ENCODE data around the gene ITGA7.

Gene ITGA7

GRCh38 chr12:55666508-55666907 is 41.2 kb downstream of the ITGA7 start:
- POLR2A ChIA-PET = no interaction called here
- TF ChIP-seq HDGF (IDR thresholded peaks at IDR 0.05; ENCODE audit: borderline replicate concordance) (no peak), ZNF384 (IDR thresholded peaks at IDR 0.05) (no peak), LEF1 (IDR thresholded peaks at IDR 0.05; ENCODE audit: borderline replicate concordance) (no peak), FOXK2 (IDR thresholded peaks at IDR 0.05) (no peak), ELF4 (IDR thresholded peaks at IDR 0.05) (no peak), FOXM1 (IDR thresholded peaks at IDR 0.05; ENCODE audit: borderline replicate concordance) (no peak), CTBP1 (IDR thresholded peaks at IDR 0.05; ENCODE audit: borderline replicate concordance) (no peak), TARDBP (IDR thresholded peaks at IDR 0.05) (no peak), PKNOX1 (IDR thresholded peaks at IDR 0.05) (no peak), FOXA1 (IDR thresholded peaks at IDR 0.05) (no peak), NFRKB (IDR thresholded peaks at IDR 0.05) (no peak), SUZ12 (IDR thresholded peaks at IDR 0.05) (no peak), BHLHE40 (IDR thresholded peaks at IDR 0.05; ENCODE audit: borderline replicate concordance) (no peak), L3MBTL2 (conservative IDR thresholded peaks at IDR 0.05) (no peak), SP1 (IDR thresholded peaks at IDR 0.05) (no peak), ARNT (IDR thresholded peaks at IDR 0.05) (no peak)
- no peak for DNase-seq (ENCODE audit: extremely low spot score)
- CTCF ChIA-PET = interaction anchor here (0.7 to 1.0 kb wide), 3 partner anchors 10 to 273 kb away, joined by 3 to 5 read pairs (median 3); no protein-coding TSS in a partner anchor

- ChIA-PET POLR2A (no interaction called here), CTCF (interaction anchor here (1.1 kb wide), 1 partner anchor 17 kb away, joined by 3 read pairs; a partner anchor contains a TSS)
- no peak for DNase-seq (ENCODE audit: extremely low spot score)
Observed at GRCh38 chr12:55664826-55665225, 42.9 kb downstream of the ITGA7 start.

GRCh38 chr12:55663391-55663790 is 44.3 kb downstream of the ITGA7 start:
- TF ChIP-seq NFRKB (IDR thresholded peaks at IDR 0.05) (no peak), SUZ12 (IDR thresholded peaks at IDR 0.05) (no peak), FOXA1 (IDR thresholded peaks at IDR 0.05) (no peak), FOXM1 (IDR thresholded peaks at IDR 0.05; ENCODE audit: borderline replicate concordance) (no peak), FOXK2 (IDR thresholded peaks at IDR 0.05) (no peak), ZNF384 (IDR thresholded peaks at IDR 0.05) (no peak), BHLHE40 (IDR thresholded peaks at IDR 0.05; ENCODE audit: borderline replicate concordance) (no peak), TARDBP (IDR thresholded peaks at IDR 0.05) (no peak), SP1 (IDR thresholded peaks at IDR 0.05) (no peak), PKNOX1 (IDR thresholded peaks at IDR 0.05) (no peak), HDGF (IDR thresholded peaks at IDR 0.05; ENCODE audit: borderline replicate concordance) (no peak), CTBP1 (IDR thresholded peaks at IDR 0.05; ENCODE audit: borderline replicate concordance) (no peak), LEF1 (IDR thresholded peaks at IDR 0.05; ENCODE audit: borderline replicate concordance) (no peak), ARNT (IDR thresholded peaks at IDR 0.05) (no peak)
- ChIA-PET CTCF (no interaction called here), POLR2A (no interaction called here)
- DNase-seq (ENCODE audit: extremely low spot score) = no peak

More at GRCh38 chr12:55664826-55665225, 42.9 kb downstream of the ITGA7 start:
- TF ChIP-seq BHLHE40 (IDR thresholded peaks at IDR 0.05; ENCODE audit: borderline replicate concordance) (no peak), NFRKB (IDR thresholded peaks at IDR 0.05) (no peak)

- DNase-seq (ENCODE audit: extremely low spot score) = no peak
- TF ChIP-seq ARNT (IDR thresholded peaks at IDR 0.05) = no peak
- TF ChIP-seq BHLHE40 (IDR thresholded peaks at IDR 0.05; ENCODE audit: borderline replicate concordance) = no peak
- no peak for TF ChIP-seq FOXK2 (IDR thresholded peaks at IDR 0.05)
- no peak for TF ChIP-seq TARDBP (IDR thresholded peaks at IDR 0.05)
- no peak for TF ChIP-seq PKNOX1 (IDR thresholded peaks at IDR 0.05)
- TF ChIP-seq LEF1 (IDR thresholded peaks at IDR 0.05; ENCODE audit: borderline replicate concordance) = no peak
- no peak for TF ChIP-seq SP1 (IDR thresholded peaks at IDR 0.05)
- TF ChIP-seq NFRKB (IDR thresholded peaks at IDR 0.05) = no peak
- no peak for TF ChIP-seq FOXA1 (IDR thresholded peaks at IDR 0.05)
- no peak for TF ChIP-seq ZNF384 (IDR thresholded peaks at IDR 0.05)
- no peak for TF ChIP-seq CTBP1 (IDR thresholded peaks at IDR 0.05; ENCODE audit: borderline replicate concordance)
- no peak for TF ChIP-seq HDGF (IDR thresholded peaks at IDR 0.05; ENCODE audit: borderline replicate concordance)
- TF ChIP-seq FOXM1 (IDR thresholded peaks at IDR 0.05; ENCODE audit: borderline replicate concordance) = no peak
- no peak for TF ChIP-seq ELF4 (IDR thresholded peaks at IDR 0.05)
- no peak for TF ChIP-seq L3MBTL2 (conservative IDR thresholded peaks at IDR 0.05)
- no peak for TF ChIP-seq SUZ12 (IDR thresholded peaks at IDR 0.05)
- ChIA-PET POLR2A (interaction anchor here (1.3 kb wide), 1 partner anchor 14 kb away, joined by 4 read pairs; no protein-coding TSS in a partner anchor), CTCF (interaction anchor here (1.0 to 3.9 kb wide), 2 partner anchors 13 to 78 kb away, joined by 5 to 35 read pairs; no protein-coding TSS in a partner anchor)
Observed at GRCh38 chr12:55659486-55660385, 48.0 kb downstream of the ITGA7 start.

- TF ChIP-seq ELF4 (IDR thresholded peaks at IDR 0.05) (no peak), SP1 (IDR thresholded peaks at IDR 0.05) (no peak), ARNT (IDR thresholded peaks at IDR 0.05) (no peak), PKNOX1 (IDR thresholded peaks at IDR 0.05) (no peak), TARDBP (IDR thresholded peaks at IDR 0.05) (no peak), BHLHE40 (IDR thresholded peaks at IDR 0.05; ENCODE audit: borderline replicate concordance) (no peak), FOXA1 (IDR thresholded peaks at IDR 0.05) (no peak)
- ChIA-PET CTCF (interaction anchor here (0.6 to 3.9 kb wide), 3 partner anchors 12 to 79 kb away, joined by 3 to 35 read pairs (median 5); no protein-coding TSS in a partner anchor), POLR2A (interaction anchor here (0.7 to 1.3 kb wide), 2 partner anchors 13 to 62 kb away, joined by 3 to 4 read pairs; no protein-coding TSS in a partner anchor)
- DNase-seq (ENCODE audit: extremely low spot score) = no peak
Observed at GRCh38 chr12:55658635-55659391, 48.9 kb downstream of the ITGA7 start.

All from HEK293T (cell line).